HG03460 (cell line): ENCODE results near the gene NKD1.

Experiments used
- ATAC-seq: cut with Tn5 transposase; IDR thresholded peaks from one replicate; pipeline ENCODE4 v1.9.1; 2021; ENCODE audit not compliant: unreplicated experiment

Gene NKD1

GRCh38 chr16:50598256-50598894 lies 50.2 kb downstream of the NKD1 start:
- no peak for ATAC-seq

GRCh38 chr16:50598936-50599361 lies 50.8 kb downstream of the NKD1 start:
- no peak for ATAC-seq

- no peak for ATAC-seq
Observed at GRCh38 chr16:50599494-50599893, 51.3 kb downstream of the NKD1 start.

- no peak for ATAC-seq
Observed at GRCh38 chr16:50600582-50601283, 52.5 kb downstream of the NKD1 start.

GRCh38 chr16:50601341-50601740 lies 53.1 kb downstream of the NKD1 start:
- no peak for ATAC-seq

GRCh38 chr16:50602126-50602525 lies 53.9 kb downstream of the NKD1 start:
- no peak for ATAC-seq

- ATAC-seq: no peak
Observed at GRCh38 chr16:50602531-50603205, 54.5 kb downstream of the NKD1 start.

GRCh38 chr16:50603206-50604064 lies 55.2 kb downstream of the NKD1 start:
- ATAC-seq: no peak

GRCh38 chr16:50604065-50604418 lies 55.8 kb downstream of the NKD1 start:
- ATAC-seq: no peak

GRCh38 chr16:50604610-50605009 lies 56.4 kb downstream of the NKD1 start:
- no peak for ATAC-seq

- no peak for ATAC-seq
Observed at GRCh38 chr16:50605733-50606430, 57.7 kb downstream of the NKD1 start.

GRCh38 chr16:50606431-50607050 lies 58.3 kb downstream of the NKD1 start:
- ATAC-seq: no peak

GRCh38 chr16:50607051-50607431 lies 58.8 kb downstream of the NKD1 start:
- no peak for ATAC-seq

GRCh38 chr16:50607447-50607846 lies 59.3 kb downstream of the NKD1 start:
- ATAC-seq: no peak

GRCh38 chr16:50607970-50608557 lies 59.9 kb downstream of the NKD1 start:
- ATAC-seq: no peak

GRCh38 chr16:50609049-50609448 lies 60.9 kb downstream of the NKD1 start:
- no peak for ATAC-seq

GRCh38 chr16:50609471-50609870 lies 61.3 kb downstream of the NKD1 start:
- no peak for ATAC-seq

- no peak for ATAC-seq
Observed at GRCh38 chr16:50610331-50611262, 62.4 kb downstream of the NKD1 start.
